BJ (cell line): ENCODE data around the gene VPS4A. TPM values are rescaled to one million over a fixed set of nuclear protein-coding genes. Genes with fewer than 3 reads are reported as not detected.

Source experiments
- CTCF ChIA-PET: fragments of 350-600 bp; formaldehyde crosslinking; extraction: SDS; loops from one replicate; lab custom pipeline; 2021; ENCODE audit warnings: antibody characterized with exemption, inconsistent platforms; lab: Yijun Ruan, JAX
- POLR2A ChIA-PET: fragments of 300-600 bp; sonication (Branson Sonifier 250); formaldehyde crosslinking; extraction: SDS; loops from one replicate; lab custom pipeline; 2021; ENCODE audit warnings: antibody characterized with exemption; lab: Charles Lee
- DNase-seq: peaks from one replicate; pipeline ENCODE4 v3.0.0-alpha.2; 2011; ENCODE audit warnings: low read depth
- H3K27me3 ChIP-seq: 2 replicates; pipeline ENCODE4 v1.6.0; 2011; ENCODE audit warnings: low read length; ENCODE audit not compliant: control insufficient read depth, insufficient read depth
- H3K36me3 ChIP-seq: 2 replicates; pipeline ENCODE4 v1.5.1; 2011; ENCODE audit warnings: low read length; ENCODE audit not compliant: control insufficient read depth, insufficient read depth
- H3K4me3 ChIP-seq: 2 replicates; pipeline ENCODE4 v1.5.1; 2011; ENCODE audit warnings: low read depth, mild to moderate bottlenecking, control low read depth, low read length
- CTCF ChIP-seq: IDR thresholded peaks from 2 replicates; pipeline ENCODE4 v1.5.1; 2011; ENCODE audit warnings: low read depth, mild to moderate bottlenecking, control low read depth, inconsistent platforms, low read length, moderate library complexity; ENCODE audit not compliant: insufficient read depth
- polyA minus RNA-seq: library from RNA; depleted of rRNA, polyadenylated mRNA; stranded (reverse); fragments of >200 nt; gene quantifications from 2 replicates; pipeline ENCODE4 v1.2.3, GENCODE V29; 2011; rRNA and poly(A)+ RNA removed
- polyA plus RNA-seq: library from polyadenylated mRNA; depleted of rRNA; stranded (reverse); fragments of >200 nt; gene quantifications from 2 replicates; pipeline ENCODE4 v1.2.3, GENCODE V29; 2011; rRNA removed

The VPS4A gene
- polyA plus RNA-seq (14.5 and 19.4 TPM in 2 replicates), polyA minus RNA-seq (24.5 and 25.1 TPM in 2 replicates)

GRCh38 chr16:69310653-69311532, at the start of gene VPS4A:
TSS of gene VPS4A (plus strand) at chr16:69311350. CDS start at chr16:69311512, 162 bp downstream.
- ChIA-PET CTCF (interaction anchor here (0.7 to 1.3 kb wide), 6 partner anchors 13 to 444 kb away, joined by 3 to 5 read pairs (median 3); partner anchors contain the start of gene NOB1), POLR2A (no interaction called here)
- Histone ChIP-seq H3K4me3 (peak within 1 kb of the TSS; percentile 87), H3K36me3 (peaks cover 9% of the 10 kb centered on the region), H3K27me3 (no peaks in the 10 kb centered on the region)
- TF ChIP-seq CTCF: peak; percentile 89
- peak; percentile 71 for DNase-seq

- H3K36me3 ChIP-seq: no peaks in the 10 kb centered on the region
- ChIA-PET CTCF (no interaction called here), POLR2A (no interaction called here)
- no peak for DNase-seq
- H3K27me3 ChIP-seq: no peaks in the 10 kb centered on the region
- H3K4me3 ChIP-seq: no peak overlapping the region
- TF ChIP-seq CTCF: no peak
Measured at GRCh38 chr16:69266334-69267063, 44.7 kb upstream of the VPS4A start.

- no peaks in the 10 kb centered on the region for H3K27me3 ChIP-seq
- H3K36me3 ChIP-seq: no peaks in the 10 kb centered on the region
- CTCF ChIA-PET: interaction anchor here (1.1 to 1.4 kb wide), 2 partner anchors 14 to 135 kb away, joined by 3 to 5 read pairs; partner anchors contain the start of genes CHTF8 and UTP4
- DNase-seq: no peak
- no peak overlapping the region for H3K4me3 ChIP-seq
- POLR2A ChIA-PET: no interaction called here
- TF ChIP-seq CTCF: no peak
Measured at GRCh38 chr16:69267633-69268032, 43.5 kb upstream of the VPS4A start.

GRCh38 chr16:69270395-69270794, 40.8 kb upstream of the VPS4A start:
- peak; percentile 60 for DNase-seq
- ChIA-PET CTCF (interaction anchor here (1.0 to 1.2 kb wide), 2 partner anchors 17 to 120 kb away, joined by 3 to 5 read pairs; no protein-coding TSS in a partner anchor), POLR2A (no interaction called here)
- H3K4me3 ChIP-seq: no peak overlapping the region
- no peaks in the 10 kb centered on the region for H3K36me3 ChIP-seq
- no peak for TF ChIP-seq CTCF
- H3K27me3 ChIP-seq: no peaks in the 10 kb centered on the region

- ChIA-PET CTCF (interaction anchor here (1.0 to 1.2 kb wide), 2 partner anchors 17 to 121 kb away, joined by 3 to 5 read pairs; no protein-coding TSS in a partner anchor), POLR2A (no interaction called here)
- no peaks in the 10 kb centered on the region for H3K36me3 ChIP-seq
- DNase-seq: no peak
- no peak for TF ChIP-seq CTCF
- H3K27me3 ChIP-seq: no peaks in the 10 kb centered on the region
- H3K4me3 ChIP-seq: no peak overlapping the region
Measured at GRCh38 chr16:69270831-69271230, 40.3 kb upstream of the VPS4A start.
